ENCODE measurements around the gene RNF10. TPM values are rescaled to one million over a fixed set of nuclear protein-coding genes. Genes with fewer than 3 reads are reported as not detected.

The RNF10 gene
- total RNA-seq, 4 donors from 2014 or later: 160 to 296 (median 175) TPM

GRCh38 chr12:120581998-120582397 lies 47.8 kb downstream of the RNF10 start:
- intact Hi-C loops (cut with DNase I): loop anchor here (2.0 to 10.0 kb wide), 3 partner anchors 65 to 513 kb away; no protein-coding TSS in a partner anchor
- H3K4me3 ChIP-seq: peak overlapping the region; percentile 78 to 90 (median 84)
- H3K36me3 ChIP-seq: peaks cover 25 to 34% (median 31%) of the 10 kb centered on the region in 4 donors
- H3K4me1 ChIP-seq: peaks cover 21 to 41% (median 38%) of the 10 kb centered on the region in 4 donors
- TF ChIP-seq EP300 (IDR thresholded peaks at IDR 0.05) (no peak), POLR2AphosphoS5 (IDR thresholded peaks at IDR 0.05) (no peak), POLR2A (IDR thresholded peaks at IDR 0.05; ENCODE audit: low read depth) (no peak), CTCF (IDR thresholded peaks at IDR 0.05) (no peak)
- H3K27me3 ChIP-seq: no peaks in the 10 kb centered on the region
- no peak for DNase-seq (ENCODE audit: extremely low spot score)
- H3K27ac ChIP-seq (replicated peaks in 1 of 4): peak overlapping the region in 3 of 4 donors; percentile 64 to 77 (median 74)
- no peaks in the 10 kb centered on the region for H3K9me3 ChIP-seq
- WGBS: 49% methylated on average over 9 of the region's 9 CpGs

GRCh38 chr12:120583478-120584030 lies 49.4 kb downstream of the RNF10 start:
- WGBS: 26% methylated on average over 20 of the region's 20 CpGs
- peak; percentile 84 to 94 (median 84) for TF ChIP-seq CTCF (IDR thresholded peaks at IDR 0.05)
- no peak for TF ChIP-seq POLR2A (IDR thresholded peaks at IDR 0.05; ENCODE audit: low read depth)
- TF ChIP-seq POLR2AphosphoS5 (IDR thresholded peaks at IDR 0.05): no peak
- Histone ChIP-seq H3K36me3 (peaks cover 10 to 18% (median 16%) of the 10 kb centered on the region in 4 donors), H3K4me1 (peaks cover 22 to 41% (median 38%) of the 10 kb centered on the region in 4 donors), H3K9me3 (no peaks in the 10 kb centered on the region), H3K27me3 (no peaks in the 10 kb centered on the region), H3K4me3 (peak overlapping the region in 1 of 4 donors; percentile 5), H3K27ac (replicated peaks in 1 of 4) (no peak overlapping the region)
- peak; percentile 95 for DNase-seq (ENCODE audit: extremely low spot score)
- intact Hi-C loops (cut with DNase I): loop anchor here (2.0 to 10.0 kb wide), 4 partner anchors 63 to 511 kb away; no protein-coding TSS in a partner anchor

GRCh38 chr12:120584343-120585149 lies 50.4 kb downstream of the RNF10 start:
- no peak for DNase-seq (ENCODE audit: extremely low spot score)
- peaks cover 0 to 8% (median 6%) of the 10 kb centered on the region in 4 donors for H3K36me3 ChIP-seq
- H3K4me3 ChIP-seq: peak overlapping the region; percentile 52 to 58 (median 53)
- WGBS: 17% methylated on average over 11 of the region's 65 CpGs
- H3K27ac ChIP-seq (replicated peaks in 1 of 4): peak overlapping the region; percentile 22 to 50 (median 41)
- no peaks in the 10 kb centered on the region for H3K9me3 ChIP-seq
- peaks cover 31 to 41% (median 38%) of the 10 kb centered on the region in 4 donors for H3K4me1 ChIP-seq
- intact Hi-C loops (cut with DNase I): loop anchor here (2.0 to 10.0 kb wide), 2 partner anchors 386 to 510 kb away; no protein-coding TSS in a partner anchor
- TF ChIP-seq EP300 (IDR thresholded peaks at IDR 0.05) (no peak), POLR2A (IDR thresholded peaks at IDR 0.05; ENCODE audit: low read depth) (no peak), POLR2AphosphoS5 (IDR thresholded peaks at IDR 0.05) (no peak), CTCF (IDR thresholded peaks at IDR 0.05) (peak; percentile 42 to 57 (median 44))
- no peaks in the 10 kb centered on the region for H3K27me3 ChIP-seq

GRCh38 chr12:120586206-120586605 lies 52.0 kb downstream of the RNF10 start:
- H3K27me3 ChIP-seq: no peaks in the 10 kb centered on the region
- 67% methylated on average over 7 of the region's 7 CpGs for WGBS

More at GRCh38 chr12:120586206-120586605, 52.0 kb downstream of the RNF10 start:
- no peak for DNase-seq (ENCODE audit: extremely low spot score)
- intact Hi-C loops (cut with DNase I): loop anchor here (10.0 kb wide), 1 partner anchor 509 kb away; no protein-coding TSS in a partner anchor
- H3K4me1 ChIP-seq: peaks cover 24 to 29% (median 28%) of the 10 kb centered on the region in 4 donors
- H3K36me3 ChIP-seq: no peaks in the 10 kb centered on the region
- no peak overlapping the region for H3K4me3 ChIP-seq
- no peak overlapping the region for H3K27ac ChIP-seq (replicated peaks in 1 of 4)
- TF ChIP-seq POLR2A (IDR thresholded peaks at IDR 0.05; ENCODE audit: low read depth) (no peak), EP300 (IDR thresholded peaks at IDR 0.05) (no peak), CTCF (IDR thresholded peaks at IDR 0.05) (no peak), POLR2AphosphoS5 (IDR thresholded peaks at IDR 0.05) (no peak)
- H3K9me3 ChIP-seq: no peaks in the 10 kb centered on the region

All from esophagus muscularis mucosa (tissue), 4 donors.